HG03060 (cell line): Measurements from ENCODE around the gene FOXJ2.
"Not testable (repeated sequence)": the region's sequence is repeated elsewhere in the genome, so short reads cannot be mapped to it uniquely, and the experiment has no call there.

Experiments used
- ATAC-seq: cut with Tn5 transposase; IDR thresholded peaks from one replicate; pipeline ENCODE4 v1.9.1; 2021; ENCODE audit warnings: low read depth, moderate number of reproducible peaks; ENCODE audit not compliant: unreplicated experiment

The FOXJ2 gene

DNA sequence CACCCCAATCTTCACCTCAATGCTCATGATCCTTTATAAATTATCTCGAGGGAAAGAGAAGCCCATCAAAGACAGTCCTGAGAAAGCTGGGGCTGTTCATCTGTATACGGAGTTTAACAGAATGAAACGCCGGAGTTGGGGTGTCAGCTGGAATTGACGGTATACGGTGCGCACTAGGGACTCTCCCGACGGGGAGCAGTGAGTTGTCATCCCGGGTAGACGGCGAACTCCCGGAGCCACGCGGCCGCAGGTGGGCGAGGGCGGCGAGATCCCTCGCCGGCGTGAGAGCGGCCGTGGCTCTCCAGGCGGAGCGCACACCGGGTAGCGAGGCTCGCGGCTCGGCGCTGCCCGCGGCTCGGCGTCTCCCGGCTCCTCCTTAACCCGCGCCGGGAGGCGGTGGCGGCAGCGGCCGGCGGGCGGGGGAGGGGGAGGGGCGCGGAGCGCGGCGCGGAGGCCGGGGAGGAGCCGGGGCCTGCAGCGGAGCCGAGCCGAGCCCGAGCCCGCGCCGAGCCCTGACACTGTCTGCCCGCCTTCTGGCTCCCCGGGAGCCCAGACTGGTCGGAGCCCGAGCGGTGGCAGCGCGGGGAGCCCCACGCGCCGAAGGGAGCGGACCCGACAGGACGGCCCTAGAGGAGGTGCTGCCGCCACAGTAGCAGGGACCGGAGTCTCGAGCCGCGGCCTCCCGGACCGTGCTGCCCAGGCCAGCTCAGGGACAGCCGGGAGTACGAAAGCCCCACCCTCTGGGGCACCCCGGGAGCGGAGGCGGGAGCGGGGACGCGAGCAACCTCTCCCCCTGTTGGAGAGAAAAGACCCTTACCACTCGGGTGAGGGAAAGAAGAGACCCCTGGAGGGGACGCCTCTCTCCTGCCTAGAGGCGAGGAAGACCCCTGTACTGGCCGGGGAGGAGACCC lies at the start of gene FOXJ2:
Gene FOXJ2 (plus strand): TSS at position 475 of the 911 bp plus-strand sequence. CDS start 7,117 bp downstream, outside the sequence.
- no peak for ATAC-seq

- not testable (repeated sequence) for ATAC-seq
Observed at GRCh38 chr12:7983019-7983418, 49.5 kb upstream of the FOXJ2 start.

GRCh38 chr12:7983460-7983859 lies 49.1 kb upstream of the FOXJ2 start:
- ATAC-seq = not testable (repeated sequence)

DNA sequence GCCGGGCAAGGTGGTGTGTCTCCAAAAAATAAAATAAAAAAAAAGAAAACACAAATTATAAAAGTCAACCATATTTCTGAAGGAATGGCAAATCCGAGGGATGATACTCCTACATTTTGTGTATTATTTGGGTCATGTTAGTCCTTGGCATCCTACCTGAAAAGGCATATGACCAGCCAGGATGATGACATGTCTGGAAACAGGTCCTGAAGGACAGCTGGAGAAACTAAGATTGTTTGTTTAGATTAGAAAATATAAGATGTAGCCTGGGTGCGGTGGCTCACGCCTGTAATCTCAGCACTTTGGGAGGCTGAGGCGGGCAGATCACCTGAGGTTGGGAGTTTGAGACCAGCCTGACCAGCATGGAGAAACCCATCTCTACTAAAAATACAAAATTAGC lies 47.6 kb upstream of the FOXJ2 start:
- ATAC-seq = no peak

GRCh38 chr12:7985802-7986418 lies 46.6 kb upstream of the FOXJ2 start:
- ATAC-seq = no peak

DNA sequence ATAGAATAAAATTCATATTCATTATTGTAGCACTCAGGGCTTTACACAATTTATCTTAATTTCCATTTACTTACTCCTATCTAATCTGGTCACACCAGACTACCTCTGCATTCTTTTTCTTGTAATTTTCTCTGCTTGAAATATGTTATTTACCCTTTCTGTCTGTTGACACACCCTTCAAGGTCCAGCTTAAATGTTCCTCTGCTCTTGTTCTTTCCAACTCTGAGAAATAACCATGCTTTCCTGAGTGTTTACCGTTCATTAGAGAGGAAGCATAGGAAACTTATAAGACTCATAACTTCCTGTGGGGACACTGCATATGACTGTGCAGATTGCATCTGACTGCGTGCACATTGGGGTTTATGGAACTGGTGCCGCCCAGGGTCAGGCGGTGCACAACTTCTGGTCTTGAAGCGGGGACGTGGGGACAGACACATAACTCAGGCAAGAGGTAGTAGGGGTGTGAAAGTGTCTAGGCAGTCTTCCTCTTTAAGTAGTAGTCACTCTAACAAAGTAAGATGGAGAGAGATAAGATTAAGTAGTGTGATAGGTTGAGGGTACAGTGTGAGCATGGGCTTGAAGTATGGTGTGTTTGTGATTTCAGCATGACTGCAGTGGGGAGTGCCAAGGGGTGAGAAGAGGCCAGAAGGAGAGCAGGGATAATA lies 42.6 kb upstream of the FOXJ2 start:
- no peak for ATAC-seq

DNA sequence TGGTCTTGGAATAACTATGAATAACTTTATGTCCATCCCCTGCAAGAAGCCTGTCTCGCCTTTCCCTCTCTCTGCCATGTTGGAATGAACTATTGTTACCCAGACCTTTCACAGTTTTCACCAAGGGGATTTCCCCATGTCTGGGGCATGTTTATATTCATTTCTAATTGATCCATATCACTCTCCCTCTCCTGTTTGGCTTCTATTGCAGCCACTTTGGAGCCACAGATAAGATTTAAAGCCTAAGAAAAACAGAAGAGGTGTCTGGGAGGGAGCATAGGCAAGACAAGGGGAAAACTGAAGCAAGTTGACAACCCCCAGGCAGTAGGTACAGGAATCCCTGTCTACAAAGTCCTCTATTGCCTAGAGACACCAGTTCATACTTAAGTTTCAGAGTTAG lies 41.0 kb upstream of the FOXJ2 start:
- ATAC-seq = no peak

- no peak for ATAC-seq
Observed at GRCh38 chr12:7994731-7995205, 37.7 kb upstream of the FOXJ2 start.

GRCh38 chr12:7995266-7995963 lies 37.1 kb upstream of the FOXJ2 start:
- peak; percentile 97 for ATAC-seq

- not testable (repeated sequence) for ATAC-seq
Observed at GRCh38 chr12:8000827-8001226, 31.7 kb upstream of the FOXJ2 start.

- ATAC-seq = not testable (repeated sequence)
Observed at GRCh38 chr12:8001496-8001895, 31.0 kb upstream of the FOXJ2 start.

DNA sequence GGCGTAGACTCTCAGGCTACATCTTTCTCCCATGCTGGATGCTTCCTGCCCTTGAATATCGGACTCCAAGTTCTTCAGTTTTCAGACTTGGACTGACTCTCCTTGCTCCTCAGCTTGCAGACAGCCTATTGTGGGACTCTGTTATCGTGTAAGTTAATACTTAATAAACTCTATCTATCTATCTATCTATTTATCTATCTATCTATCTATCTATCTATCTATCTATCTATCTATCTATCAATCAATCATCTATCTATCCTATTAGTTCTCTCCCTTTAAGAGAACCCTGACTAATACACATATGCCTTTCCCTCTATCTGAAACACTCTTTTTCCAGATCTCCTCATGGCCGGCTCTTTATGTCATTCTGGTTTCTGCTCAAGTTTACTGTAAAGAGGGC lies 27.6 kb upstream of the FOXJ2 start:
- not testable (repeated sequence) for ATAC-seq

DNA sequence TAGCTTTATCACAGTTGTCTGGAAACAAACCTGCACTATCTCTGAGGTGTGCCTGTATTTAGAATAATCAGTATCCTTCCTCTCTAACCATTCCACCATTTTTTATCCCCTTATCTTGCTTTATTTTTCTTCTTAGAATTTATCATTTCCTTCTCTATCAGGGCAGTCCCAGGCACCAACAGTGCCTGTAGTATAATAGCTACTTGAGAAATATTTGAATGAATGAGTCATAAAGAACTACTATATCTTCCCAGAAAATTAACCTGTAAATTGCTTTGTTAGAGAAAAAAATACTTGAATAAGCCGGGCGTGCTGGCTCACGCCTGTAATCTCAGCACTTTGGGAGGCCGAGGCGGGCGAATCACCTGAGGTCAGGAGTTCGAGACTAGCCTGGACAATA lies 21.2 kb upstream of the FOXJ2 start:
- ATAC-seq = no peak

DNA sequence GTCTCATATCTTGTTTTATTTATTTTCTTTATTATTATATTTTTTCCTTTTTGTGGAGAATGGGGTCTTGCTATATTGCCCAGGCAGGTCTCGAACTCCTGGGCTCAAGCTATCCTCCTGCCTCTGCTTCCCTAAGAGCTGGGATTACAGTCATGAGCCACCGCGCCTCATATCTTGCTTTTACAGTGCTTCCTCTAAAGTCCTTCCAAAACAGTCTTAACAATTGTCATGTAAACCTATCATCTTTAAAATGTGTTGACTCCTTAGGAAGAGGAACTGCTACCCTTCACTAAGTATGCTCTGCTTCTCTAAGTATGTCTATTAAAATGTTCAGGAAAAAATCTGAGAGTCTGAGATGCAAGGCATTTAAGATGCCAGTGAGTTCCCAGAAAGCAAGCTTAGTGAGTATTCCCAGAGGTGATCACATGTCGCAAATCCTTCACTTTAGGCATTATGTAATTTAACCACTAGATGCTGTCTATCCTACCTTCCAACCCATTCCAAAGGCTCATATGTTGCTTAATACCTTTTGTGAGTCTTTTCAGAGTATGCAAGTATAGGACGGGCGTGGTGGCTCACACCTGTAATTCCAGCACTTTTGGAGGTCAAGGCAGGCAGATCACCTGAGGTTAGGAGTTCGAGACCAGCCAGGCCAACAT lies 19.7 kb upstream of the FOXJ2 start:
- ATAC-seq = no peak

GRCh38 chr12:8014836-8015235 lies 17.7 kb upstream of the FOXJ2 start:
- no peak for ATAC-seq

DNA sequence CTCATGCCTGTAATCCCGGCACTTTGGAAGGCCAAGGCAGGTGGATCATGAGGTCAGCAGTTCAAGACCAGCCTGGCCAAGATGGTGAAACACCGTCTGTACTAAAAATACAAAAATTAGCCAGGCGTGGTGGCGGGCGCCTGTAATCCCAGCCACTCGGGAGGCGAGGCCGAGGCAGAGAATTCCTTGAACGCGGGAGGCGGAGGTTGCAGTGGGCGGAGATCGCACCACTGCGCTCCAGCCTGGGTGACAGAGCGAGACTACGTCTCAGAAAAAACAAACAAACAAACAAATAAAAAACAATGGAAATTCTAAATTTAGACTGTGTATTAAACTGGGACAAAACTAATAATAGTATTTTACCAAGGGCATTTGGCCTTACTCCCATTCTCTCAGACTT lies 14.3 kb upstream of the FOXJ2 start:
- ATAC-seq = not testable (repeated sequence)

- no peak for ATAC-seq
Observed at GRCh38 chr12:8018666-8019581, 13.6 kb upstream of the FOXJ2 start.

- peak; percentile 93 for ATAC-seq
Observed at GRCh38 chr12:8026291-8026900, 6.1 kb upstream of the FOXJ2 start.

GRCh38 chr12:8027856-8028255 lies 4.7 kb upstream of the FOXJ2 start:
- no peak for ATAC-seq
